Progenitor cell of endocrine pancreas (in vitro differentiated cells): ENCODE measurements around the gene GANAB. TPM values are rescaled to one million over a fixed set of nuclear protein-coding genes. Genes with fewer than 3 reads are reported as not detected.

Experiments
- DNase-seq: peaks from one replicate; pipeline ENCODE4 v3.0.0; 2021; ENCODE audit warnings: low spot score; ENCODE audit not compliant: unreplicated experiment
- H3K27ac Mint-ChIP-seq: 2 replicates; pipeline ENCODE4 v1.8.0; 2021; ENCODE audit warnings: mild to moderate bottlenecking, moderate library complexity, mixed read lengths
- H3K27me3 Mint-ChIP-seq: 2 replicates; pipeline ENCODE4 v1.8.0; 2021; ENCODE audit warnings: mixed read lengths
- H3K36me3 Mint-ChIP-seq: 2 replicates; pipeline ENCODE4 v1.8.0; 2022; ENCODE audit warnings: mixed read lengths; ENCODE audit not compliant: insufficient read depth
- H3K4me1 Mint-ChIP-seq: 2 replicates; pipeline ENCODE4 v1.8.0; 2021; ENCODE audit warnings: low read depth, mixed read lengths
- H3K4me3 Mint-ChIP-seq: 2 replicates; pipeline ENCODE4 v1.8.0; 2021; ENCODE audit warnings: low read depth, mild to moderate bottlenecking, moderate library complexity, mixed read lengths
- H3K9me3 Mint-ChIP-seq: 2 replicates; pipeline ENCODE4 v1.8.0; 2021; ENCODE audit warnings: low read depth, mixed read lengths
- CTCF ChIP-seq: fragments of 200-600 bp; sonication (generic); IDR thresholded peaks from one replicate; pipeline ENCODE4 v1.5.0; 2021; ENCODE audit warnings: antibody characterized with exemption, mild to moderate bottlenecking; ENCODE audit not compliant: unreplicated experiment
- total RNA-seq: library from RNA; stranded (reverse); gene quantifications from 2 replicates; pipeline ENCODE4 v1.2.1, GENCODE V29; 2021

GANAB gene
- total RNA-seq, 1 donor from 2014 or later = 361 TPM

- H3K4me1 Mint-ChIP-seq = peaks cover 12% of the 10 kb centered on the region
- DNase-seq = no peak
- no peaks in the 10 kb centered on the region for H3K9me3 Mint-ChIP-seq
- H3K36me3 Mint-ChIP-seq = peaks cover 2% of the 10 kb centered on the region
- no peak for TF ChIP-seq CTCF
- H3K4me3 Mint-ChIP-seq = peak overlapping the region; percentile 98
- no peaks in the 10 kb centered on the region for H3K27me3 Mint-ChIP-seq
- H3K27ac Mint-ChIP-seq = peak overlapping the region; percentile 98
Measured at GRCh38 chr11:62645671-62645945, 805 bp downstream of the GANAB start.

DNA sequence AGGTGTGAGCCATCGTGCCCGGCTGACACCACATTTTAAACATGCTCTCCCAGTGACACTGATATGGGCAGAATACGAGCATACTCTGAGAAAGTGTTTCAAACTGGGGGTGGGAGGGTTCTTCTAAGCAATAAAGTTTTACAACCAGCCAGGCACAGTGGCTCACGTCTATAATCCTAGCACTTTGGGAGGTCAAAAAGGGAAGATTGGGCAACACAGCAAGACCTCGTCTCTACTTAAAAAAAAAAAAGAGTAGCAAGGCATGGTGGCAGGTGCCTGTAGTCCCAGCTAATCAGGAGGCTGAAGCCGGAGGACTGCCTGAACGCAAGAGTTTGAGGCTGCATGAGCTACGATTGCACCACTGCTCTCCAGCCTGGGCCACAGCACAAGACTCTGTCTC is 2.2 kb downstream of the GANAB start:
- DNase-seq = no peak
- H3K4me1 Mint-ChIP-seq = peaks cover 15% of the 10 kb centered on the region
- H3K4me3 Mint-ChIP-seq = peak overlapping the region; percentile 35
- no peak overlapping the region for H3K27ac Mint-ChIP-seq
- H3K27me3 Mint-ChIP-seq = no peaks in the 10 kb centered on the region
- H3K9me3 Mint-ChIP-seq = no peaks in the 10 kb centered on the region
- H3K36me3 Mint-ChIP-seq = peaks cover 7% of the 10 kb centered on the region
- no peak for TF ChIP-seq CTCF

- peaks cover 36% of the 10 kb centered on the region for H3K36me3 Mint-ChIP-seq
- no peak for TF ChIP-seq CTCF
- H3K4me3 Mint-ChIP-seq = no peak overlapping the region
- no peak for DNase-seq
- no peaks in the 10 kb centered on the region for H3K4me1 Mint-ChIP-seq
- H3K27ac Mint-ChIP-seq = peak overlapping the region; percentile 86
- no peaks in the 10 kb centered on the region for H3K27me3 Mint-ChIP-seq
- H3K9me3 Mint-ChIP-seq = no peaks in the 10 kb centered on the region
Measured at GRCh38 chr11:62632492-62632891, 13.9 kb downstream of the GANAB start.

DNA sequence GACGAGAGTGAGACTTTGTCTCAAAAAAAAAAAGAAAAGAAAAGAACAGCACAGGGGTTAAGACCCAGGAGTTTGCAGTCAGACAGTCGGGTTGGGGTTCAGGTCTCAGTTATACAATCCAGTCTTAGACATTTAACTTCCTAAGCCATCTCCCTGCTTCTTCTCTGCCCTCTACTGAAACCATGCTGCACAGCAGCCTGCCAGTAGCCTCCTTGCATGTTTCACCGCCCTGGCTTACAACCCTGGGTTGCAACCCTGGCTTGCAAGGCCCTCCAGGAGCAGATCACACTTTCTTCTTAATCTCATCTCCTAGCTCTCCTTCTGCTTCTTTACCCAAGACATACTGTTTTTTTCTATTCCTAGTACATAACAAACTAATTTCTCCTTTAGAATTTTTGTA is 18.7 kb downstream of the GANAB start:
- H3K4me1 Mint-ChIP-seq = no peaks in the 10 kb centered on the region
- no peak for DNase-seq
- no peak overlapping the region for H3K4me3 Mint-ChIP-seq
- peaks cover 30% of the 10 kb centered on the region for H3K36me3 Mint-ChIP-seq
- H3K27ac Mint-ChIP-seq = peak overlapping the region; percentile 36
- H3K27me3 Mint-ChIP-seq = no peaks in the 10 kb centered on the region
- no peak for TF ChIP-seq CTCF
- H3K9me3 Mint-ChIP-seq = no peaks in the 10 kb centered on the region

DNA sequence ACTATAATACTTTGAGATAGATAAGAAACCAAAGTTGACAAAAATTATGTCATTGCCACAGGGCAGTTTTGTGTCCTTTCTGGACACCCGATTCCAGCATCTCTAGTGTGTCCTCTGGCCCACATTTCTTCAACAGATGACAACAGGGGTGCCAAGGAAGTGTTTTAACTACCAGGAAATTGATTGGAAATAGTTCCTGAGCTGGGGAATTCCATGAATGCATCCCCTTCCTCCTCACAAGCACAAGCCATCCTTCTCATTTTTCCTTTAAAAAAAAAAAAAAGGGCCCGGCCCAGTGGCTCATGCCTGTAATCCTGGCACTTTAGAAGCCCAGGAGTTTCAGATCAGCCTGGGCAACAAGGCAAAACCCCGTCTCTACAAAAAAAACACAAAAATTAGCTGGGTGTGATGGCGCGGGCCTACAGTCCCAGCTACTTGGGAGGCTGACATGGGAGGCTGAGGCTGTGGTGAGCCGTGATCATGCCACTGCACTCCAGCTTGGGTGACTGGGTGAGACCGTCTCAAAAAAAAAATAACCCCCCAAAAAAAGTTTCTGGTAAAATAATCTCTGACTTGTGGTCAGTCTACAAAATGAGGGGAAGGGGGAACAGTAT is 23.8 kb downstream of the GANAB start:
- DNase-seq = no peak
- H3K27ac Mint-ChIP-seq = peak overlapping the region; percentile 98
- H3K9me3 Mint-ChIP-seq = no peaks in the 10 kb centered on the region
- TF ChIP-seq CTCF = no peak
- H3K4me3 Mint-ChIP-seq = peak overlapping the region; percentile 93
- peaks cover 13% of the 10 kb centered on the region for H3K4me1 Mint-ChIP-seq
- H3K36me3 Mint-ChIP-seq = peaks cover 12% of the 10 kb centered on the region
- H3K27me3 Mint-ChIP-seq = no peaks in the 10 kb centered on the region
